NCI-H510A treated with DMSO at 0.1 percent for 48 hours (cell line): ENCODE data around the gene SEC16B.

Experiments
- DNase-seq: peaks from one replicate; lab custom pipeline; 2025; lab: John Stamatoyannopoulos, UW

SEC16B gene

DNA sequence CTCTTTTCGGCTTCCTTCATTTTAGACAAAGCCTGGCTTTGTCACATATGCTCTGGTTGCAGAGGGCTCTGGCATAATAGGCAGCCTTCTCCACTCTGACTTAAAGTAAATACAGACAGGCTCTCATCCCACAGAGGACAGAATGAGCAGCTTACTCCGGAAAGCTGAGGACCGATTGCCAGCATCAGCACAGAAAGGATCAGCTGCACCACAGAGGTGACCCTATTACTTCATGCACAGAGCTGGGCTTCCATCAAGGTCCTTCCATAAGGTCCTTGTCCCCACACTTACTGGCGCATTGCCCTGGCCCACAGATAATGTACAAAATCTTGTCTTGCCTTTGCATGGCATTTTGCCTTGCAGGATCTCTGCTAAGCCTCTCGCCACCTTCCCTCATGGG lies 67.6 kb downstream of the SEC16B start:
- DNase-seq, result peak; percentile 48

DNA sequence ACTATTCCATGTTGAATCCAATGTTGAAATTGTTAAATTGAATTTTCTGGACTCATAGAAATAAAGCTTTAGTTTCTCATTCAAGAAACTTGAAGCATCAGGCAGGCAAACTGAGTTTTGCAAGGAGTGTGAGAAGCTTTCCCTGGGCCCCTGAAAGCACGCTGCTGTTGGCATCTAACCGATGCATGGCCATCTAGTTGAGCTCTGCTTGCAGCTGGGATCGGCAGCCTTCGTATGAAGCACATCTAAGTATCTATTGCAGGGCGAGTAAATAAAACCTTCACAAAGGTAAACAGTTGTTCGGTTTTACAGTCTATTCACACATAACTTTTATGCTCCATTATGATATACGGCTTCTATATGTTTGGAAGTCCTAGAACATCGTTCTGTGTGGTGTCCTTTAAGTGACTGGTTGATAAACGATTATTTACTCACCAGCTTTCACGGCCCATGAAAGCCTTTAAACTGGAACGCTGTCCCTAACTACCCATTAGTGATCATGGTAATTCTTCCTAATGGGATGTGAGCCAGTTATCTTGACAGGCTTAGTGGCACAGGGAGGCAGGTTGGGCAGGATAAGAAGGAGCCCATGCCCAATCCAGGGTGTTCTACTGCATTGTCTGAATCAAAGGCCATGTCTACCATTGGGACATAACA lies 71.7 kb downstream of the SEC16B start:
- DNase-seq, result peak; percentile 91

DNA sequence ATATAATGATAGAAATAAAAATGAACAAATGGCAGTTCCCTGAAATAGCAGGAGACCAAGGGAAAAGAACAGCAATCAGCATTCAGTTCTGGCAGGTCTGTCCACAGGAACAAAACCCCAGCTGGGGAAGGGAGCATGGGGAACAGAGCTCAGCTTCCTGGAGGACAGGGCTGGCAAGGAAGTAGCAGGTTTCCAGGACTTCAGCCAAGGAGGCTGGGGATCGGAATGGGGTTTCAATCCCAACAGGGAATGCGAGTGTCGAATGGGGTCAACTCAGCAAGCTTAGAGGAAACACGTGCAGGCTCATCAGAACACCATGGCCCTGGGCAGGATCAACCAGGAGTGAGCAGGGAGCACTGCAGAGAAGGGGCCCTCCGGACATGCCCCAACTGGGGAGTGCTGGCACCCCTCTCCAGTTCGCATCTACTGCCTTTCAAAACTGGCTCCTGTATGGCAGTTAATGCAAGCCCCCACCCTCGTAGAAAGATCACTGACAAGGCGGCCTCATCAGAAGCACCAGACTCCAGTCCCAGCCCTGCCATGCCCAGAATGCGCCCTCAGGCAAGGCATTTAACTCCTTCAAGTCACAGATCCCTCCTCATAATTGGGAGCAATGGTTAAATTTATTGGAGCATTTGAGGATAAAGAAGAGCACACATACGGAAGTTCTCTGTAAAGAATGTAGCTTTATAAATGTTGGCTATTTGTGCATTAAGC lies 72.4 kb downstream of the SEC16B start:
- DNase-seq, result no peak
